ENCODE measurements around the gene ANKRD28. TPM values are rescaled to one million over a fixed set of nuclear protein-coding genes. Genes with fewer than 3 reads are reported as not detected.

The ANKRD28 gene
- total RNA-seq, 2 experiments from 2014 or later = 52.9 to 59.9 TPM

DNA sequence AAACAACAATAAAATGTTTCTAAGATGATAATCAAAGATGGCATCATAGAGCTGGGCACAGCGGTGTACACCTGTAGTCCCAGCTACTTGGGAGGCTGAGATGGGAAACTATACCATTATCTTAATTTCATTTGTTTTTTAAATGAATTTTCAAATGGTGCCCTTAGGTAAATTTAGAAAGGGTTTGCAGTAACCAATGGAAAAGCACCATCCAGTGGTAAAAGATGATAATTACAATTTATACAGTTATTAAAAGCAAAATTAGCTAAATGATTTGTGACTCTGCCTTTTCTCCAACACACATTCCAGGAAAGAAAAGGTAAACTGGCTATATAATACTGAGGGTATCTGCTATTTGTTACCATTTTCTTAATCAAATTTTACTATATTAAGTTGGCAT is 14.4 kb upstream of the ANKRD28 start:
- no TSS peak for BruUV-seq (replicated peaks)
- no peaks in the 10 kb centered on the region; the same call in 1 of the 2 replicates for H3K36me3 ChIP-seq (ENCODE audit: insufficient read depth, low read length)
- no peak overlapping the region for H3K4me3 ChIP-seq (ENCODE audit: low read depth, low read length, poor library complexity, severe bottlenecking)
- H3K4me2 ChIP-seq (ENCODE audit: low read length) = no peak overlapping the region
- H2AFZ ChIP-seq (ENCODE audit: low read length) = no peak overlapping the region
- H3K79me2 ChIP-seq (ENCODE audit: insufficient read depth, low read depth, low read length) = peaks cover 54% of the 10 kb centered on the region
- H4K20me1 ChIP-seq (ENCODE audit: insufficient read depth, low read length) = peaks cover 32% of the 10 kb centered on the region
- CTCF ChIA-PET (ENCODE audit: unreplicated experiment) = interaction anchor here (0.6 to 0.8 kb wide), 2 partner anchors 181 to 253 kb away, joined by 3 read pairs; no protein-coding TSS in a partner anchor
- no peak overlapping the region for H3K27ac ChIP-seq (ENCODE audit: low read depth, low read length, poor library complexity, severe bottlenecking)
- no peak for TF ChIP-seq EZH2phosphoT487 (IDR thresholded peaks at IDR 0.05; ENCODE audit: borderline replicate concordance, low read depth, low read length)
- TF ChIP-seq, protein P1, sequence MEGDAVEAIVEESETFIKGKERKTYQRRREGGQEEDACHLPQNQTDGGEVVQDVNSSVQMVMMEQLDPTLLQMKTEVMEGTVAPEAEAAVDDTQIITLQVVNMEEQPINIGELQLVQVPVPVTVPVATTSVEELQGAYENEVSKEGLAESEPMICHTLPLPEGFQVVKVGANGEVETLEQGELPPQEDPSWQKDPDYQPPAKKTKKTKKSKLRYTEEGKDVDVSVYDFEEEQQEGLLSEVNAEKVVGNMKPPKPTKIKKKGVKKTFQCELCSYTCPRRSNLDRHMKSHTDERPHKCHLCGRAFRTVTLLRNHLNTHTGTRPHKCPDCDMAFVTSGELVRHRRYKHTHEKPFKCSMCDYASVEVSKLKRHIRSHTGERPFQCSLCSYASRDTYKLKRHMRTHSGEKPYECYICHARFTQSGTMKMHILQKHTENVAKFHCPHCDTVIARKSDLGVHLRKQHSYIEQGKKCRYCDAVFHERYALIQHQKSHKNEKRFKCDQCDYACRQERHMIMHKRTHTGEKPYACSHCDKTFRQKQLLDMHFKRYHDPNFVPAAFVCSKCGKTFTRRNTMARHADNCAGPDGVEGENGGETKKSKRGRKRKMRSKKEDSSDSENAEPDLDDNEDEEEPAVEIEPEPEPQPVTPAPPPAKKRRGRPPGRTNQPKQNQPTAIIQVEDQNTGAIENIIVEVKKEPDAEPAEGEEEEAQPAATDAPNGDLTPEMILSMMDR (conservative IDR thresholded peaks at IDR 0.05; ENCODE audit: low read length) = peak; percentile 77
- POLR2A ChIA-PET = interaction anchor here (1.2 to 2.3 kb wide), 2 partner anchors 10 to 15 kb away, joined by 4 to 8 read pairs; partner anchors contain the start of gene ANKRD28
- H3K4me1 ChIP-seq (ENCODE audit: insufficient read depth, low read length, poor library complexity, severe bottlenecking) = peaks cover 16% of the 10 kb centered on the region
- no peaks in the 10 kb centered on the region for H3K9me2 ChIP-seq (ENCODE audit: insufficient read depth, low read length)
- no peaks in the 10 kb centered on the region for H3K9me3 ChIP-seq (ENCODE audit: low read length)
- peak; percentile 26 for DNase-seq (ENCODE audit: low spot score)
- intact Hi-C loops (cut with micrococcal nuclease; ENCODE audit: unreplicated experiment) = loop anchor here (1.0 to 5.0 kb wide), 2 partner anchors 182 to 610 kb away; no protein-coding TSS in a partner anchor

DNA sequence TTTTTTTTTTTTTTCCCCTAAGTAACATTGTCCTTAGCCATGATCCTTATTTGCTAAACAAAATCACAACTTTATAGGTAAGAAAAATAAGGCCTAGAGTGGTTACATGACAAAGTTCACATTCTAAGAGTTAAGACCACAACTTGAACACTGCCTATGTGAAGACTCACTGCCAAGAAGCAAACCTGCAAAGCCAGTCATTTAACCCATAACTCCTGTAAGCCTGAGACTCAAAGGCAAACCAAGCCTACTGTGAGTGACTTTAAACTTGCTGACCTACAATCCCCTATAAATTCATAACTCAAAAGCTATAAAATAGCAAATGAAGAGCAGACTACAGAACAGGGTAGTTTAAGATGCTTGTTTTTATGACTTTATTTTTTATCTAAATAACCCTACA is 12.9 kb upstream of the ANKRD28 start:
- CTCF ChIA-PET (ENCODE audit: unreplicated experiment) = no interaction called here
- no peak overlapping the region for H3K4me3 ChIP-seq (ENCODE audit: low read depth, low read length, poor library complexity, severe bottlenecking)
- POLR2A ChIA-PET = interaction anchor here (0.6 to 2.3 kb wide), 5 partner anchors 9 to 539 kb away, joined by 3 to 8 read pairs (median 4); no protein-coding TSS in a partner anchor
- no peaks in the 10 kb centered on the region for H3K9me3 ChIP-seq (ENCODE audit: low read length)
- no peak overlapping the region for H3K27ac ChIP-seq (ENCODE audit: low read depth, low read length, poor library complexity, severe bottlenecking)
- intact Hi-C loops (cut with micrococcal nuclease; ENCODE audit: unreplicated experiment) = loop anchor here (5.0 kb wide), 1 partner anchor 608 kb away; no protein-coding TSS in a partner anchor
- no TSS peak for BruUV-seq (replicated peaks)
- H3K36me3 ChIP-seq (ENCODE audit: insufficient read depth, low read length) = no peaks in the 10 kb centered on the region; the same call in 1 of the 2 replicates
- no peak overlapping the region for H2AFZ ChIP-seq (ENCODE audit: low read length)
- TF ChIP-seq EZH2phosphoT487 (IDR thresholded peaks at IDR 0.05; ENCODE audit: borderline replicate concordance, low read depth, low read length) = no peak
- TF ChIP-seq, protein P1 (conservative IDR thresholded peaks at IDR 0.05; ENCODE audit: low read length) = no peak
- H3K4me2 ChIP-seq (ENCODE audit: low read length) = no peak overlapping the region
- peaks cover 21% of the 10 kb centered on the region; the same call in 1 of the 2 replicates for H4K20me1 ChIP-seq (ENCODE audit: insufficient read depth, low read length)
- H3K4me1 ChIP-seq (ENCODE audit: insufficient read depth, low read length, poor library complexity, severe bottlenecking) = peaks cover 13% of the 10 kb centered on the region
- H3K9me2 ChIP-seq (ENCODE audit: insufficient read depth, low read length) = no peaks in the 10 kb centered on the region
- no peak for DNase-seq (ENCODE audit: low spot score)
- H3K79me2 ChIP-seq (ENCODE audit: insufficient read depth, low read depth, low read length) = peaks cover 41% of the 10 kb centered on the region; the same call in 1 of the 2 replicates

DNA sequence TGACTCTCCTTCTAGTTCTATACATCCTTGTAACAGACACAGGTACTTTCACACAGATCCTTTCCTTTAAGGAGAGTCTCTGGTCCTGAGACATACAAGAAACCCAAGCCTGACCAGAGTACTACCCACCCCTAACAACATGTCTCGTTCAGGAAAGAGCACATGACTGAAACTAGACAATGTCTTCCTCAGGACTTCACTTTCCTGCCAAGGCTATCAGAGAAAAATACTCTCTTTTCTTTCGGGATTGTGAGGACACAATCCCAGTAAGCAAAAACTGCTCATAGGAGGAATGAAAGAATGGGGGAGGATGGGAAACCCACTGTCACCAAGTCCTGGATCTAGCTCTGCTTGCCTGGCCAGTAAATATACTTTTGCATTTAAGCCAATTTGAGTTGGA is 11.5 kb upstream of the ANKRD28 start:
- Histone ChIP-seq H3K4me3 (ENCODE audit: low read depth, low read length, poor library complexity, severe bottlenecking) (no peak overlapping the region), H4K20me1 (ENCODE audit: insufficient read depth, low read length) (peaks cover 21% of the 10 kb centered on the region; the same call in 1 of the 2 replicates), H3K9me3 (ENCODE audit: low read length) (no peaks in the 10 kb centered on the region), H3K27ac (ENCODE audit: low read depth, low read length, poor library complexity, severe bottlenecking) (no peak overlapping the region), H3K4me1 (ENCODE audit: insufficient read depth, low read length, poor library complexity, severe bottlenecking) (peaks cover 15% of the 10 kb centered on the region), H3K36me3 (ENCODE audit: insufficient read depth, low read length) (no peaks in the 10 kb centered on the region; the same call in 1 of the 2 replicates), H3K79me2 (ENCODE audit: insufficient read depth, low read depth, low read length) (peaks cover 36% of the 10 kb centered on the region; the same call in 1 of the 2 replicates), H2AFZ (ENCODE audit: low read length) (no peak overlapping the region), H3K9me2 (ENCODE audit: insufficient read depth, low read length) (no peaks in the 10 kb centered on the region), H3K4me2 (ENCODE audit: low read length) (no peak overlapping the region)
- no TSS peak for BruUV-seq (replicated peaks)
- ChIA-PET CTCF (ENCODE audit: unreplicated experiment) (no interaction called here), POLR2A (interaction anchor here (1.0 to 2.9 kb wide), 3 partner anchors 8 to 140 kb away, joined by 3 to 17 read pairs (median 6); partner anchors contain the start of gene ANKRD28)
- intact Hi-C loops (cut with micrococcal nuclease; ENCODE audit: unreplicated experiment) = no loop called here
- TF ChIP-seq, protein P1 (conservative IDR thresholded peaks at IDR 0.05; ENCODE audit: low read length) = no peak
- no peak for TF ChIP-seq EZH2phosphoT487 (IDR thresholded peaks at IDR 0.05; ENCODE audit: borderline replicate concordance, low read depth, low read length)
- no peak for DNase-seq (ENCODE audit: low spot score)
